ENCODE measurements around the gene TLR5.

TLR5 gene

DNA sequence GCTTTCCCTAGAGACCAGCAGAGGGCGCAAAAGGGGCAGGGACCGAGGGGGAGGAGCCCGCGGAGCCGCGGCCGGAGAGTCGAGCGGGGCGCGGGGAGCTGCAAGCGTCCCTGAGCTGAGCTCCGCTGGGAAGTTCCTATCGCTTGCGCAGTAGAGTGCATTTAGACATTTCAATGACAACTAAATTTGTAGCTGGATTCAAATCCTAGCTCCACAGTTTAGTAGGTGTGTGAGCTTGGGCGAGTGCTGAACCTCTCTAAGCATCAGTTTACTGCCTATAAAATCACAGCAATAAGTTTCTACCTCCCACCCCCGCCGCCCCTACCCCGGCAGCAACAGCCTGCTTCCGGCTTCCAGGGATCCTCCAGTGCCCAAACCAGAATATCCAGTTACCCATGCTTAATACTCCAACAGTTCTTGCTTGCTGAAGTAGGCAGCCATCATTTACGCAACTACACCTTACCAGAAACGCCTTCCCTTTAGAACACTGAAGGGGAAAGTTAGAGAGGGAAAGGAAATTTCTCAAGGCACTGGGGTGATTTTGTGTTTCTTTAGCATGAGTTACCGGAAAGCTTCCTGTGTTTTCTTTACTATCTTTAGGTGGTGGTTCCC is 9.1 kb downstream of the TLR5 start:
- no peaks in the 10 kb centered on the region for H4K20me1 ChIP-seq (ENCODE audit: insufficient read depth, low read length)
- peak overlapping the region; percentile 71 for H3K4me3 ChIP-seq (ENCODE audit: low read length)
- peak overlapping the region; percentile 76; the same call in 1 of the 2 replicates for H2AFZ ChIP-seq (ENCODE audit: low read depth, low read length)
- peaks cover 65% of the 10 kb centered on the region for H3K27me3 ChIP-seq (ENCODE audit: low read depth, low read length)
- peaks cover 16% of the 10 kb centered on the region for H3K4me1 ChIP-seq (ENCODE audit: low read length)
- H3K9ac ChIP-seq (ENCODE audit: low read length): peak overlapping the region; percentile 7; the same call in 1 of the 2 replicates
- H3K9me3 ChIP-seq (ENCODE audit: insufficient read depth, low read length): no peaks in the 10 kb centered on the region
- no peaks in the 10 kb centered on the region for H3K79me2 ChIP-seq (ENCODE audit: low read length)
- TF ChIP-seq, protein P1, sequence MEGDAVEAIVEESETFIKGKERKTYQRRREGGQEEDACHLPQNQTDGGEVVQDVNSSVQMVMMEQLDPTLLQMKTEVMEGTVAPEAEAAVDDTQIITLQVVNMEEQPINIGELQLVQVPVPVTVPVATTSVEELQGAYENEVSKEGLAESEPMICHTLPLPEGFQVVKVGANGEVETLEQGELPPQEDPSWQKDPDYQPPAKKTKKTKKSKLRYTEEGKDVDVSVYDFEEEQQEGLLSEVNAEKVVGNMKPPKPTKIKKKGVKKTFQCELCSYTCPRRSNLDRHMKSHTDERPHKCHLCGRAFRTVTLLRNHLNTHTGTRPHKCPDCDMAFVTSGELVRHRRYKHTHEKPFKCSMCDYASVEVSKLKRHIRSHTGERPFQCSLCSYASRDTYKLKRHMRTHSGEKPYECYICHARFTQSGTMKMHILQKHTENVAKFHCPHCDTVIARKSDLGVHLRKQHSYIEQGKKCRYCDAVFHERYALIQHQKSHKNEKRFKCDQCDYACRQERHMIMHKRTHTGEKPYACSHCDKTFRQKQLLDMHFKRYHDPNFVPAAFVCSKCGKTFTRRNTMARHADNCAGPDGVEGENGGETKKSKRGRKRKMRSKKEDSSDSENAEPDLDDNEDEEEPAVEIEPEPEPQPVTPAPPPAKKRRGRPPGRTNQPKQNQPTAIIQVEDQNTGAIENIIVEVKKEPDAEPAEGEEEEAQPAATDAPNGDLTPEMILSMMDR (IDR thresholded peaks at IDR 0.05; ENCODE audit: low read depth, low read length): peak; percentile 93; the same call in 1 of the 2 replicates
- no peak for TF ChIP-seq EZH2phosphoT487 (IDR thresholded peaks at IDR 0.05; ENCODE audit: low read depth)
- H3K4me2 ChIP-seq (ENCODE audit: low read length): peak overlapping the region; percentile 94
- no peaks in the 10 kb centered on the region for H3K36me3 ChIP-seq (replicated peaks; ENCODE audit: low read depth, low read length)
- no peak overlapping the region for H3K27ac ChIP-seq (ENCODE audit: low read length)

DNA sequence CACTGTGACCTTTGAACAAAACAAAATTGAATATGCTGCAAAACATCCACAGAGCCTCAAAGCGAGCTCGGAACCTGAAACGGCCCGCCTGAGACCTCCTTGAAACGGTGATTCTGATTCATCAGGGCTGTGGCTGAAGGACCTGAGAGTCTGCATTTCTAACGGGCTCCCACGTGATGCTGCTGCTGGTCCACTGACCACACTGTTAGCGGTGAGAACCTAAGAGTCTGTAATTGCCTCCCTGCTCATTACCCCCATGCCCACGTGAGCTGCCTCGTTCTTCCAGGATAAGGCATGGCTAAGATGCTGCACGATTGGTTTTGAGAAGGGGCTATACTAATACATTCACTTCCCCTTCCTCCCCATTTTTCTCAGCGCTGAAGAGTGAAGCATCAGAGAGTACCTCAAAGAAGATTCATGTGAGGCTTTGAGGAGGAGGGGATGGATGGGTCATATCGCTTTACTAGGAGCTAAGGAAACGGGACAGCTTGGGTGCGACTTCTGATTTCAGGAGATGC is 9.7 kb downstream of the TLR5 start:
- 0 out of 2 replicates have a peak overlapping the region, but pooled peaks have one; percentile 14 for H3K9ac ChIP-seq (ENCODE audit: low read length)
- TF ChIP-seq EZH2phosphoT487 (IDR thresholded peaks at IDR 0.05; ENCODE audit: low read depth): no peak
- TF ChIP-seq, protein P1 (IDR thresholded peaks at IDR 0.05; ENCODE audit: low read depth, low read length): no peak; the same call in 1 of the 2 replicates
- H3K79me2 ChIP-seq (ENCODE audit: low read length): no peaks in the 10 kb centered on the region
- no peak overlapping the region for H3K27ac ChIP-seq (ENCODE audit: low read length)
- H3K36me3 ChIP-seq (replicated peaks; ENCODE audit: low read depth, low read length): no peaks in the 10 kb centered on the region
- H3K27me3 ChIP-seq (ENCODE audit: low read depth, low read length): peaks cover 65% of the 10 kb centered on the region
- peaks cover 16% of the 10 kb centered on the region for H3K4me1 ChIP-seq (ENCODE audit: low read length)
- peak overlapping the region; percentile 71 for H3K4me3 ChIP-seq (ENCODE audit: low read length)
- H2AFZ ChIP-seq (ENCODE audit: low read depth, low read length): peak overlapping the region; percentile 76
- H3K4me2 ChIP-seq (ENCODE audit: low read length): peak overlapping the region; percentile 94
- H4K20me1 ChIP-seq (ENCODE audit: insufficient read depth, low read length): no peaks in the 10 kb centered on the region
- H3K9me3 ChIP-seq (ENCODE audit: insufficient read depth, low read length): no peaks in the 10 kb centered on the region

DNA sequence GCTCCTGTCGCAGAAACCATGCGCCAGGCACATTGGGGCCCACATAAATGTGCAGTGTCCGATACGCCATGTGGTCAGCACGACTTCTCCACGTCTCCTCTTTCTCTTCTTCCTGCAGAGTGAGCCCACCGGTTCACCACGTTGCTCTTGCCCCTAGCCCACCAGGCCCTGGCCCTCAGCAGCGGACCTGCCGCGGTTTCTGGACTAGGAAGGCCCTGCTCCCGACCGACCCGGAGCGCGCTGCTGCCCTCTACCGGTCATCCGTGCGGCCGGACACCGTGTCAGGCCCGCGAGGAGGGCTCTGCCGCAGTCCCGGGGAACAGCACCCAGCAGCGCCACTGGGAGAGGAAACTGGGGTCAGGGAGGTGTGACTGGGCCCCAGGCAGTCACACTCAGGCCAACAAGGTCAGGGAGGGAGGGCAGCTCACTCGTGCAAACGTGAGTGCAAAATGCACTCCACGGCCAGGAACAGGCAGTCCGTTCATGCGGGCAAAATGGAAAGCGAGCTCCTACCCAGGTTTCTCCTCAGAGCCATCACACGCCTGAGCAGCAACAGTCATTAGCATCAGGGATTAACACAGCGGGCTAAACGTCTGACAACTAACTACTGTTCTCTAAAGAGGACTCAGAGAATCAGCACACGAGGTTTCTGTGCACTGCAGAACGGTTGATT is 13.7 kb downstream of the TLR5 start:
- H3K9ac ChIP-seq (ENCODE audit: low read length): no peak overlapping the region
- no peaks in the 10 kb centered on the region for H4K20me1 ChIP-seq (ENCODE audit: insufficient read depth, low read length)
- peak overlapping the region; percentile 71 for H3K4me3 ChIP-seq (ENCODE audit: low read length)
- peaks cover 44% of the 10 kb centered on the region for H3K4me1 ChIP-seq (ENCODE audit: low read length)
- H3K36me3 ChIP-seq (replicated peaks; ENCODE audit: low read depth, low read length): no peaks in the 10 kb centered on the region
- H3K9me3 ChIP-seq (ENCODE audit: insufficient read depth, low read length): no peaks in the 10 kb centered on the region
- TF ChIP-seq EZH2phosphoT487 (IDR thresholded peaks at IDR 0.05; ENCODE audit: low read depth): no peak
- TF ChIP-seq, protein P1 (IDR thresholded peaks at IDR 0.05; ENCODE audit: low read depth, low read length): peak; percentile 81
- H2AFZ ChIP-seq (ENCODE audit: low read depth, low read length): peak overlapping the region; percentile 70; the same call in 1 of the 2 replicates
- H3K79me2 ChIP-seq (ENCODE audit: low read length): no peaks in the 10 kb centered on the region
- no peak overlapping the region for H3K27ac ChIP-seq (ENCODE audit: low read length)
- H3K4me2 ChIP-seq (ENCODE audit: low read length): peak overlapping the region; percentile 86
- H3K27me3 ChIP-seq (ENCODE audit: low read depth, low read length): peaks cover 37% of the 10 kb centered on the region

- Histone ChIP-seq H3K4me3 (ENCODE audit: low read length) (no peak overlapping the region), H3K79me2 (ENCODE audit: low read length) (no peaks in the 10 kb centered on the region), H3K9ac (ENCODE audit: low read length) (no peak overlapping the region), H3K9me3 (ENCODE audit: insufficient read depth, low read length) (no peaks in the 10 kb centered on the region), H4K20me1 (ENCODE audit: insufficient read depth, low read length) (no peaks in the 10 kb centered on the region), H3K4me2 (ENCODE audit: low read length) (no peak overlapping the region), H3K36me3 (replicated peaks; ENCODE audit: low read depth, low read length) (no peaks in the 10 kb centered on the region), H3K27me3 (ENCODE audit: low read depth, low read length) (peaks cover 30% of the 10 kb centered on the region), H2AFZ (ENCODE audit: low read depth, low read length) (no peak overlapping the region), H3K27ac (ENCODE audit: low read length) (no peak overlapping the region), H3K4me1 (ENCODE audit: low read length) (peaks cover 37% of the 10 kb centered on the region)
- TF ChIP-seq EZH2phosphoT487 (IDR thresholded peaks at IDR 0.05; ENCODE audit: low read depth): no peak
- TF ChIP-seq, protein P1 (IDR thresholded peaks at IDR 0.05; ENCODE audit: low read depth, low read length): no peak
Measured at GRCh38 chr1:223126741-223127140, 16.3 kb downstream of the TLR5 start.
